ENCODE measurements around the gene KRT78. TPM values are rescaled to one million over a fixed set of nuclear protein-coding genes. Genes with fewer than 3 reads are reported as not detected.

The KRT78 gene
- total RNA-seq, 1 donor from 2014 or later, result 89.1 TPM

DNA sequence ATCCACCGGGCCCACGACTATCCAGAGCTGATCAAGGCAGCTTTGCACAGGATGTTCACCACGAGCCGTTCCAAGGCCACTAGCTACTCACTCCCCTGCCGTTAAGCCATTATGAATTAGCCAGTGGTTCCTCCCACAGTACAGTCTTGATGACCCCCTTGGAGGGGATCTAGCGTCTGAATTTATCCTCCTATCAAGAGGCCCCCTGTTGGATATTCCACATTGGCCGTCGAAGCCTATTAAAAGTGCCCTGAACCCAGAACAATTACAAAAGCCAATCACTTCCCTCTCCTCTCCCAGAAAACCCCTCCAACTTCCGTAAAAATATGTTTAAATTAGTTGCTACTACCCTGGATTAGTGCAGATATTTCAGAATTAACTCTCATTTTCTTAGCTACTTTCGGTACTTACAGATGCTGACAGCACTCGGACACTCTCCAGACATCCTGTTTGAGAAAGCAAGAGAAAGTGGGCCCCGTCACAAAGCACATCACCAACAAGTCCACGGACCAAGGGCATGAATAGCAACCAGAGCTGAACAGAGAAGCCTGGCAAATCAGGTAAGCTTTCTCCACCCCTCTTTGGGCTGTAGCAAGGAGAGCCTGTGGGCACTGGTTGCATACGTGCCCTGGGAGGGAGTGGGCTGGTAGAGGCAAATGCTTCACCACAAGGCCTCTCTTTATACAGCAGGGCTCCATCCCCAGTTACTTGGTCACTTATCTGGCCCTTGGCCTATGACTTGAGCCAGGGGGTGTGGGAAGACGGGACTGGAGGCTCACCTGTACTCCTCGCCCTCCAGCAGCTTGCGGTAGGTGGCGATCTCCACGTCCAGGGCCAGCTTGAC is 58.1 kb downstream of the KRT78 start:
- no peak overlapping the region for H3K27ac ChIP-seq
- H3K9me3 ChIP-seq, result no peaks in the 10 kb centered on the region
- peak overlapping the region in 1 of 2 donors; percentile 13 for H3K4me3 ChIP-seq
- TF ChIP-seq POLR2A (IDR thresholded peaks at IDR 0.05) (no peak), POLR2AphosphoS5 (IDR thresholded peaks at IDR 0.05; ENCODE audit: insufficient read depth in 1 of 2, low read depth in 1 of 2) (no peak)
- TF ChIP-seq, protein P1, sequence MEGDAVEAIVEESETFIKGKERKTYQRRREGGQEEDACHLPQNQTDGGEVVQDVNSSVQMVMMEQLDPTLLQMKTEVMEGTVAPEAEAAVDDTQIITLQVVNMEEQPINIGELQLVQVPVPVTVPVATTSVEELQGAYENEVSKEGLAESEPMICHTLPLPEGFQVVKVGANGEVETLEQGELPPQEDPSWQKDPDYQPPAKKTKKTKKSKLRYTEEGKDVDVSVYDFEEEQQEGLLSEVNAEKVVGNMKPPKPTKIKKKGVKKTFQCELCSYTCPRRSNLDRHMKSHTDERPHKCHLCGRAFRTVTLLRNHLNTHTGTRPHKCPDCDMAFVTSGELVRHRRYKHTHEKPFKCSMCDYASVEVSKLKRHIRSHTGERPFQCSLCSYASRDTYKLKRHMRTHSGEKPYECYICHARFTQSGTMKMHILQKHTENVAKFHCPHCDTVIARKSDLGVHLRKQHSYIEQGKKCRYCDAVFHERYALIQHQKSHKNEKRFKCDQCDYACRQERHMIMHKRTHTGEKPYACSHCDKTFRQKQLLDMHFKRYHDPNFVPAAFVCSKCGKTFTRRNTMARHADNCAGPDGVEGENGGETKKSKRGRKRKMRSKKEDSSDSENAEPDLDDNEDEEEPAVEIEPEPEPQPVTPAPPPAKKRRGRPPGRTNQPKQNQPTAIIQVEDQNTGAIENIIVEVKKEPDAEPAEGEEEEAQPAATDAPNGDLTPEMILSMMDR (IDR thresholded peaks at IDR 0.05), result no peak
- H3K27me3 ChIP-seq, result no peaks in the 10 kb centered on the region
- no peak for DNase-seq (ENCODE audit: extremely low spot score in 2 of 2)
- intact Hi-C loops (cut with DNase I), result no loop called here
- peaks cover 13% of the 10 kb centered on the region for H3K4me1 ChIP-seq
- H3K36me3 ChIP-seq, result no peaks in the 10 kb centered on the region

DNA sequence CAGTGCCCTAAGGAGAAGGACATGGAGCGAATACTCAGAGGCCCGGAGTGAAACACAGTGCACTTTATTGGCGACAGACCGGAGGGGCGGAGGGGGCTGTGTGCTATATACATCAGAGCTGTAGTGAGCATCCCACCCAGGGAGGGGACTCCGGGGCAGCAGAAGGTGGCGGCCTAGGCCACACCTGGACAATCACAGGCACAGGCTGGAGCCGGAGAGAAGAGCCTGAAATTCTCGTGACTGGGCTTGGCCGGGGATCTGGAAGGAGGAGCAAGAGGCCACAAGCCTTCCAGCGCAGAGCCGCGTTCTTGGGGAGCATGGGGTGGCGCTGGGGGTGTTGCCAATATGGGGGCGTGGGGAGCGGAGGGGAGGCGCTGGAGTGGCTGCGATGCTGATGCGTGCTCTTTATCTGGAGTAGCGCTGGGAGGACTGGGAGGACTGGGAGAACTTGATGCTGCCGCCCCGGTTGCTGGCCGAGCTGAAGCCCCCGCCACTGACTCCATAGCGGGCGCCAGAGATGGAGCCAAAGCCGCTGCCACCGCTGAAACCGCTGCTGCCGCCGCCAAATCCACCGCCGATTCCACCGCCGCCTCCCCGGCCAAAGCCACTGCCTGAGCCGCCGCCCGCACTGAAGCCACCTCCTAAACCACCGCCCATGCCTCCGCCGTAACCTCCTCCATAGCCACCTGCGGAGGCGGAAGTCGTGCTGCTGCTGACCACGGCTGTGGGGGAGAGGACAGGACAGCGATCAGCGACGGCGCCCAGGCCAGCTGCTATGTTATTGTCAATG is 59.0 kb downstream of the KRT78 start:
- Histone ChIP-seq H3K27me3 (no peaks in the 10 kb centered on the region), H3K36me3 (no peaks in the 10 kb centered on the region), H3K4me3 (peak overlapping the region; percentile 13 to 18), H3K4me1 (peaks cover 13% of the 10 kb centered on the region), H3K27ac (no peak overlapping the region), H3K9me3 (no peaks in the 10 kb centered on the region)
- no peak for TF ChIP-seq POLR2AphosphoS5 (IDR thresholded peaks at IDR 0.05; ENCODE audit: insufficient read depth in 1 of 2, low read depth in 1 of 2)
- TF ChIP-seq, protein P1 (IDR thresholded peaks at IDR 0.05), result no peak
- no peak for TF ChIP-seq POLR2A (IDR thresholded peaks at IDR 0.05)
- DNase-seq (ENCODE audit: extremely low spot score in 2 of 2), result no peak
- intact Hi-C loops (cut with DNase I), result no loop called here

DNA sequence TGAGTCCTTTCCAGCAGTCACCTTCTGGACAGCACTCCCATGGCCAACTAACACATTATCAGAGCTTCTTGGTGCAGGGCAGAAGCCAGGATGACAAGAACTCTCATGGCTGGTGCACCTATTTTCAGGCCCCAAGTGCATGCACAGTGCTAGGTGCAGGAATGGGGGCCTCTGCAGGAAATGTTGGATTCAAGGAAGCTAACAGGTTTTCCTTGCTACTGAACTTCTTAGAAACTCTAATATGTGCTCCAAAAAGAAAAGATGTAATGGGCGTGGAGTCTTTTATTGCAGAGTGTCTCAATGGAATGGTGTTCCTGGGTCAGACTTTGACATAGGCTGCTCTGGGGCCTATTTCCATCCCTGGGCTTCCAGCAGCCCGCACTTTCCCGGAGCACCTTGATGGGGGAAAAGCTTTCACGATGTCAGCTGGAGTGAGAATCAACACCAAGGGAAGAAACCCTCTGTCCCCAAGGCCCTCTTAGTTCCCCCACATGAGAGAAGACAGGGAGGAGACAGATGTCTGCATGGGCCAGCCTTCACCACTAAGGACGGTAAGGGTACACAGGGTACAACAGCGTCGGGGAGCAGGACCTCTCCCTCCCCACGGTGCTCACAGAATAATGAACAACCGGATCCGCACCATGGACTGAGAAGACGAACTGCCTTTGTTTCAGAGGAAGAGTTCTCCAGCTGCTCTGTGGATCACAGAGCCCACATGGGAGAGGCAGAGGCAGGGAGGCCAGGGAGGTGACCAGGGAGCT is 59.7 kb downstream of the KRT78 start:
- Histone ChIP-seq H3K4me1 (peaks cover 13% of the 10 kb centered on the region), H3K36me3 (no peaks in the 10 kb centered on the region), H3K4me3 (no peak overlapping the region), H3K27ac (no peak overlapping the region), H3K27me3 (no peaks in the 10 kb centered on the region), H3K9me3 (no peaks in the 10 kb centered on the region)
- intact Hi-C loops (cut with DNase I), result no loop called here
- TF ChIP-seq POLR2A (IDR thresholded peaks at IDR 0.05) (no peak), POLR2AphosphoS5 (IDR thresholded peaks at IDR 0.05; ENCODE audit: insufficient read depth in 1 of 2, low read depth in 1 of 2) (no peak)
- TF ChIP-seq, protein P1 (IDR thresholded peaks at IDR 0.05), result no peak
- DNase-seq (ENCODE audit: extremely low spot score in 2 of 2), result no peak

- Histone ChIP-seq H3K9me3 (no peaks in the 10 kb centered on the region), H3K36me3 (no peaks in the 10 kb centered on the region), H3K27me3 (no peaks in the 10 kb centered on the region), H3K4me1 (peaks cover 13% of the 10 kb centered on the region), H3K4me3 (no peak overlapping the region), H3K27ac (no peak overlapping the region)
- DNase-seq (ENCODE audit: extremely low spot score in 2 of 2), result no peak
- intact Hi-C loops (cut with DNase I), result no loop called here
- TF ChIP-seq, protein P1 (IDR thresholded peaks at IDR 0.05), result no peak
- TF ChIP-seq POLR2AphosphoS5 (IDR thresholded peaks at IDR 0.05; ENCODE audit: insufficient read depth in 1 of 2, low read depth in 1 of 2), result no peak
- no peak for TF ChIP-seq POLR2A (IDR thresholded peaks at IDR 0.05)
These were observed 60.5 kb downstream of the KRT78 start for GRCh38 chr12:52788192-52788875.

Other genes with a start within 250 kb of the KRT78 start
- gene KRT72, start 247.5 kb downstream of the KRT78 start, total RNA-seq, result not detected
- not detected for gene KRT73, start 230.4 kb downstream of the KRT78 start, total RNA-seq
- gene KRT2, start 196.8 kb downstream of the KRT78 start, total RNA-seq, result 2.0 TPM
- 886 TPM for gene KRT1, start 168.6 kb downstream of the KRT78 start, total RNA-seq
- 2.5 TPM for gene KRT77, start 145.5 kb downstream of the KRT78 start, total RNA-seq
- gene KRT76, start 71.6 kb downstream of the KRT78 start, total RNA-seq, result not detected
- not detected for gene KRT3, start 52.9 kb downstream of the KRT78 start, total RNA-seq
- 354 TPM for gene KRT4, start 34.9 kb downstream of the KRT78 start, total RNA-seq
- 1.7 TPM for gene KRT79, start 14.7 kb downstream of the KRT78 start, total RNA-seq
- 22.8 TPM for gene KRT8, start 56.1 kb upstream of the KRT78 start, total RNA-seq
- gene KRT18, start 100.1 kb upstream of the KRT78 start, total RNA-seq, result 93.1 TPM
- gene EIF4B, start 157.5 kb upstream of the KRT78 start, total RNA-seq, result 339 TPM
- gene TNS2, start 201.1 kb upstream of the KRT78 start, total RNA-seq, result 235 TPM
- 27.0 TPM for gene SPRYD3, start 230.4 kb upstream of the KRT78 start, total RNA-seq
- 684 TPM for gene IGFBP6, start 248.7 kb upstream of the KRT78 start, total RNA-seq

All from vagina (tissue), 2 donors.